Aorta (tissue), 5 donors: Measurements from ENCODE around the gene SHISAL1. TPM values are rescaled to one million over a fixed set of nuclear protein-coding genes. Genes with fewer than 3 reads are reported as not detected.

Experiments
- ATAC-seq: fragments of 200-7000 bp; cut with Tn5 transposase; one replicate; pipeline ENCODE4 v1.9.1; 2022; ENCODE audit warnings: moderate library complexity; ENCODE audit not compliant: low FRiP score
- DNase-seq, 2 donors: peaks; one replicate each; pipeline ENCODE4 v3.0.0-alpha.2; 2020
- H3K27ac ChIP-seq, 2 donors: one replicate each; pipeline ENCODE4 v1.5.1; 2013; ENCODE audit warnings: low read length in 2 of 2, mild to moderate bottlenecking in 2 of 2, moderate library complexity in 2 of 2, control low read depth in 1 of 2, inconsistent platforms in 1 of 2, low read depth in 1 of 2
- H3K27me3 ChIP-seq, 2 donors: one replicate each; pipeline ENCODE4 v1.6.1; 2013; ENCODE audit warnings: control low read depth in 1 of 2, low read length in 1 of 2, mild to moderate bottlenecking in 1 of 2, moderate library complexity in 1 of 2; ENCODE audit not compliant: insufficient read depth in 2 of 2, control insufficient read depth in 1 of 2
- H3K36me3 ChIP-seq, 2 donors: one replicate each; pipeline ENCODE4 v1.6.1; 2013; ENCODE audit warnings: control low read depth in 1 of 2, low read length in 1 of 2, mild to moderate bottlenecking in 1 of 2; ENCODE audit not compliant: insufficient read depth in 2 of 2, control insufficient read depth in 1 of 2
- H3K4me1 ChIP-seq, 2 donors: one replicate each; pipeline ENCODE4 v1.6.1; 2013; ENCODE audit warnings: low read length in 2 of 2, control low read depth in 1 of 2, mild to moderate bottlenecking in 1 of 2, moderate library complexity in 1 of 2; ENCODE audit not compliant: insufficient read depth in 2 of 2, control insufficient read depth in 1 of 2
- H3K4me3 ChIP-seq, 2 donors: one replicate each; pipeline ENCODE4 v1.5.1; 2013; ENCODE audit warnings: low read length in 2 of 2, control low read depth in 1 of 2, mild to moderate bottlenecking in 1 of 2
- H3K9me3 ChIP-seq: one replicate; pipeline ENCODE4 v1.6.1; 2013; ENCODE audit warnings: mild to moderate bottlenecking, low read length; ENCODE audit not compliant: control insufficient read depth
- WGBS, 2 donors: extraction: QIAGEN DNeasy Blood & Tissue Kit; methylation state at CpG; one replicate each; pipeline ENCODE4 v1.1.7; 2013; 5-methylcytosine and 5-hydroxymethylcytosine counted together
- intact Hi-C, 2 donors: fragments of 100-400 bp; cut with DNase I; formaldehyde crosslinking; loops; one replicate each; pipeline versions ENCODE4 v1.14.2 to v1.15.0; 2022
- long read RNA-seq, 2 donors: library from polyadenylated mRNA; unstranded; transcript quantifications; one replicate each; pipeline ENCODE4 v2.0.0, GENCODE V29; 2020 to 2021
- polyA plus RNA-seq, 2 donors: library from polyadenylated mRNA; stranded (reverse); fragments of 200-250 nt; gene quantifications; one replicate each; pipeline ENCODE4 v1.2.3, GENCODE V29; 2013
- total RNA-seq, 2 donors: library from RNA; stranded (reverse); fragmentation: NEBNext Ultra II Directional; extraction: Animal tissue kit (Norgen Biotek cat#: 25700); gene quantifications; one replicate each; pipeline ENCODE4 v1.2.1, GENCODE V29; 2021
- donor health status: healthy with polysubstance abuse.
- donor health status: Bipolar disorder and iron deficiency.
- donor health status: DM: no; HTN: no; CAD: no.
- donor health status: DM: no; HTN: no; CAD: no.
- donor health status: DM: yes; HTN: yes; CAD: no.

SHISAL1 gene
- 1 to 10 TPM; 3.2 to 3.5 TPM for total RNA-seq
- under 1 TPM; 0.25 to 0.26 TPM for polyA plus RNA-seq
- long read RNA-seq, donor 1, partial matches to known transcripts: 0 of 2 reads
- long read RNA-seq, donor 1, other reads (novel, unspliced or antisense): 2 of 2 reads
- long read RNA-seq, donor 2, partial matches to known transcripts: 0 of 3 reads
- long read RNA-seq, donor 2, other reads (novel, unspliced or antisense): 3 of 3 reads

GRCh38 chr22:44312766-44313165, at the start of gene SHISAL1:
Gene SHISAL1, minus strand, starts transcription at chr22:44312951. Its CDS starts 12,006 bp downstream, at chr22:44300945.
- no peaks in the 10 kb centered on the region for H3K9me3 ChIP-seq
- H3K27me3 ChIP-seq: no peaks in the 10 kb centered on the region
- H3K36me3 ChIP-seq: no peaks in the 10 kb centered on the region
- ATAC-seq (no peak), DNase-seq (no peak)
- H3K4me1 ChIP-seq: no peaks in the 10 kb centered on the region
- 90 to 93% methylated on average over 12 of the region's 12 CpGs for WGBS, 2 donors
- no peak within 1 kb of the TSS for H3K4me3 ChIP-seq
- no peak within 1 kb of the TSS for H3K27ac ChIP-seq
- intact Hi-C loops: no loop called here

GRCh38 chr22:44361391-44362126, 48.8 kb upstream of the SHISAL1 start:
- no peak overlapping the region for H3K4me3 ChIP-seq
- whole genome bisulfite sequencing, 2 donors: 75 to 77% methylated on average over 12 of the region's 12 CpGs
- H3K27ac ChIP-seq: peak overlapping the region in 1 of 2 donors; percentile 41
- H3K9me3 ChIP-seq: no peaks in the 10 kb centered on the region
- DNase-seq: peak; percentile 39 to 63
- peaks cover 0 to 13% of the 10 kb centered on the region in 2 donors for H3K4me1 ChIP-seq
- intact Hi-C loops: loop anchor here (2.0 to 10.0 kb wide), 3 partner anchors 86 to 147 kb away; partner anchors contain the start of gene RTL6 (in 1 of the 2)
- ATAC-seq: no peak
- no peaks in the 10 kb centered on the region for H3K27me3 ChIP-seq
- no peaks in the 10 kb centered on the region for H3K36me3 ChIP-seq

GRCh38 chr22:44360668-44361381, 48.1 kb upstream of the SHISAL1 start:
- no peaks in the 10 kb centered on the region for H3K27me3 ChIP-seq
- peak; percentile 52 for ATAC-seq
- H3K9me3 ChIP-seq: no peaks in the 10 kb centered on the region
- 2 to 7% methylated on average over 25 of the region's 25 CpGs for WGBS, 2 donors
- H3K36me3 ChIP-seq: no peaks in the 10 kb centered on the region
- no peak overlapping the region for H3K4me3 ChIP-seq
- intact Hi-C loops: loop anchor here (2.0 to 10.0 kb wide), 3 partner anchors 86 to 146 kb away; partner anchors contain the start of gene RTL6 (in 1 of the 2)
- H3K27ac ChIP-seq: peak overlapping the region in 1 of 2 donors; percentile 89
- peak; percentile 90 to 92 for DNase-seq
- peaks cover 0 to 13% of the 10 kb centered on the region in 2 donors for H3K4me1 ChIP-seq

- no peaks in the 10 kb centered on the region for H3K9me3 ChIP-seq
- no peaks in the 10 kb centered on the region for H3K27me3 ChIP-seq
- intact Hi-C loops: loop anchor here (2.0 to 10.0 kb wide), 3 partner anchors 87 to 145 kb away; partner anchors contain the start of gene RTL6 (in 1 of the 2)
- H3K4me3 ChIP-seq: no peak overlapping the region
- H3K27ac ChIP-seq: peak overlapping the region in 1 of 2 donors; percentile 89
- no peak for ATAC-seq
- peaks cover 0 to 13% of the 10 kb centered on the region in 2 donors for H3K4me1 ChIP-seq
- no peak for DNase-seq
- no peaks in the 10 kb centered on the region for H3K36me3 ChIP-seq
- WGBS, 2 donors: 36% methylated on average over 12 of the region's 12 CpGs
These were observed 47.5 kb upstream of the SHISAL1 start for GRCh38 chr22:44360306-44360667.

- 87 to 88% methylated on average over 13 of the region's 13 CpGs for WGBS, 2 donors
- intact Hi-C loops: loop anchor here (2.0 to 10.0 kb wide), 3 partner anchors 88 to 145 kb away; partner anchors contain the start of gene RTL6 (in 1 of the 2)
- Histone ChIP-seq H3K4me1 (peaks cover 0 to 13% of the 10 kb centered on the region in 2 donors), H3K36me3 (no peaks in the 10 kb centered on the region), H3K27ac (no peak overlapping the region), H3K4me3 (no peak overlapping the region), H3K9me3 (no peaks in the 10 kb centered on the region), H3K27me3 (no peaks in the 10 kb centered on the region)
- DNase-seq: peak; percentile 27 to 45
- ATAC-seq: no peak
These were observed 46.9 kb upstream of the SHISAL1 start for GRCh38 chr22:44359496-44360110.

- H3K9me3 ChIP-seq: no peaks in the 10 kb centered on the region
- H3K4me1 ChIP-seq: peaks cover 0 to 7% of the 10 kb centered on the region in 2 donors
- ATAC-seq (no peak), DNase-seq (peak; percentile 38 to 41)
- no peak overlapping the region for H3K4me3 ChIP-seq
- no peak overlapping the region for H3K27ac ChIP-seq
- no peaks in the 10 kb centered on the region for H3K27me3 ChIP-seq
- H3K36me3 ChIP-seq: no peaks in the 10 kb centered on the region
- 90% methylated on average over 17 of the region's 17 CpGs for WGBS, 2 donors
- intact Hi-C loops: no loop called here
These were observed 46.1 kb upstream of the SHISAL1 start for GRCh38 chr22:44358709-44359440.

- WGBS, 2 donors: 27% methylated on average over 19 of the region's 19 CpGs
- no peak overlapping the region for H3K27ac ChIP-seq
- DNase-seq: peak; percentile 54 to 73
These were observed 45.3 kb upstream of the SHISAL1 start for GRCh38 chr22:44357966-44358465.

More at GRCh38 chr22:44357966-44358465, 45.3 kb upstream of the SHISAL1 start:
- peaks cover 0 to 6% of the 10 kb centered on the region in 2 donors for H3K4me1 ChIP-seq
- no peaks in the 10 kb centered on the region for H3K27me3 ChIP-seq
- intact Hi-C loops: no loop called here
- no peaks in the 10 kb centered on the region for H3K36me3 ChIP-seq
- no peaks in the 10 kb centered on the region for H3K9me3 ChIP-seq
- no peak overlapping the region for H3K4me3 ChIP-seq
- no peak for ATAC-seq
